Esophagus muscularis mucosa (tissue), 4 donors: ENCODE results near the gene PRDX6.

Source experiments
- EP300 ChIP-seq: sonication (generic); formaldehyde crosslinking; IDR thresholded peaks from one replicate; pipeline ENCODE4 v1.6.1; 2017; ENCODE audit warnings: antibody characterized with exemption
- POLR2A ChIP-seq: fragments of 450-650 bp; IDR thresholded peaks from one replicate; pipeline ENCODE4 v1.6.1; 2017; ENCODE audit warnings: antibody characterized with exemption, moderate library complexity, mild to moderate bottlenecking, low read depth
- TF ChIP-seq, protein P1 (sequence below), 3 experiments: fragments of 200-600 bp in 2 of 3; fragments of 450-650 bp in 1 of 3; sonication (generic) in 2 of 3; IDR thresholded peaks; one replicate each; pipeline ENCODE4 v1.5.1; 2017 to 2019; ENCODE audit warnings: antibody characterized with exemption in 3 of 3, mild to moderate bottlenecking in 2 of 3, moderate library complexity in 1 of 3

DNA sequence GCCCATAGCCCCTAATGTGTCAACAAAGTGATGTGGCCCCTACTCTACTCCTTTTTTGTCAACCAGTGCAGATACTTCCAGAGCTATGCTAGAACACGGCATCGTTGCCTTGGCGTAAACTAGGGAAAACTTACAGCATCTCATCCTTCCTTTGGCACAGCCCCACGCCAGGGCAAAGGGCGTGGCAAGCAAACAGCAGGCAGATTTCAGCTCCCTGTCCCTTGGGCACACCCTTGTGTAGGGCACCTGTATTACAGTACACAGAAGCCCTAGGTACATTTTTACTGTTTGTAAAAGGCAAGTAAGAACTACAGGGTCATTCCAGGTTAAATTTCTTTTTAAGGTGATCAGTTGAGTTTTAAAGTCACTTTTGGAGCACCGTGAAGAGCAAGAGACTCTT, 29.3 kb downstream of the PRDX6 start:
- TF ChIP-seq, protein P1, sequence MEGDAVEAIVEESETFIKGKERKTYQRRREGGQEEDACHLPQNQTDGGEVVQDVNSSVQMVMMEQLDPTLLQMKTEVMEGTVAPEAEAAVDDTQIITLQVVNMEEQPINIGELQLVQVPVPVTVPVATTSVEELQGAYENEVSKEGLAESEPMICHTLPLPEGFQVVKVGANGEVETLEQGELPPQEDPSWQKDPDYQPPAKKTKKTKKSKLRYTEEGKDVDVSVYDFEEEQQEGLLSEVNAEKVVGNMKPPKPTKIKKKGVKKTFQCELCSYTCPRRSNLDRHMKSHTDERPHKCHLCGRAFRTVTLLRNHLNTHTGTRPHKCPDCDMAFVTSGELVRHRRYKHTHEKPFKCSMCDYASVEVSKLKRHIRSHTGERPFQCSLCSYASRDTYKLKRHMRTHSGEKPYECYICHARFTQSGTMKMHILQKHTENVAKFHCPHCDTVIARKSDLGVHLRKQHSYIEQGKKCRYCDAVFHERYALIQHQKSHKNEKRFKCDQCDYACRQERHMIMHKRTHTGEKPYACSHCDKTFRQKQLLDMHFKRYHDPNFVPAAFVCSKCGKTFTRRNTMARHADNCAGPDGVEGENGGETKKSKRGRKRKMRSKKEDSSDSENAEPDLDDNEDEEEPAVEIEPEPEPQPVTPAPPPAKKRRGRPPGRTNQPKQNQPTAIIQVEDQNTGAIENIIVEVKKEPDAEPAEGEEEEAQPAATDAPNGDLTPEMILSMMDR (IDR thresholded peaks at IDR 0.05) = no peak
- no peak for TF ChIP-seq POLR2A
- no peak for TF ChIP-seq EP300
